Measurements from ENCODE around the gene NT5C1B. TPM values are rescaled to one million over a fixed set of nuclear protein-coding genes. Genes with fewer than 3 reads are reported as not detected.

NT5C1B gene
- polyA plus RNA-seq, 12 donors, result 0.19 to 0.69 (median 0.40) TPM; not detected in 2

DNA sequence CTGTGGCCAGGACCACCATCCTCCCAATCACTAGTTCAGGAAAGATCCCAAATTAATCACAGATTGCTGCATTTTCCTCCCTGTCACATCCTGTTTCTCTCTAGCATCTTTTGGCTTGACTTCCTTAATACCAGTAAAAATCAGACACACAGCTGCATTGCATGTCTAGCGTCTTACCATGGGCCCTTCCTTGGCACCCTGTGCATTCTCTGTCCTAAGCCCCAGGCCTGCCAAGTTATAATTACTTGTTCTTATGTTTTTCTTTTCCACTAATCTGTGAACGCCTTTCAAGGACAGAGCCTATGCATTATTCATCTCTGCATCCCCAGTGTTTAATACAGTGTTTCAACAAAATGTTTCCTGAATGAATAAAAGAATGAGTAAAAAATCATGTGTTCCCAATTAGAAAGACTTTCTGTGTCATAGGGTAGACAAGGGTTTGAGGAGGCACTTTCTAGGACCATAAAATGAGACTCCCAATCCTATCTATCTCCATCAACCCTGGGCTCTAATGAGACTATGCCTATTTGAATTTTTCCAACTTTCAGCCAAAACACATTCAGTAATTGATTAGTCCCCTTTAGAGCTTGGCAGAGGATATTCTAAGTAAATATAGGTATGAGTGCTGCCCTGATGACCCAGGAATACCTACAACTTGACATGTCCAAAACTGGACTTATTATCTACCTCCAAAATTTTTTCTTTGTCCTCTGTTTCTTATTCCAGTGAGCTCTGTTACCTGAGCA lies 10.3 kb upstream of the NT5C1B start:
- DNase-seq, result peak; percentile 45

GRCh38 chr2:18598848-18599484 lies 9.6 kb upstream of the NT5C1B start:
- no peak for DNase-seq

DNA sequence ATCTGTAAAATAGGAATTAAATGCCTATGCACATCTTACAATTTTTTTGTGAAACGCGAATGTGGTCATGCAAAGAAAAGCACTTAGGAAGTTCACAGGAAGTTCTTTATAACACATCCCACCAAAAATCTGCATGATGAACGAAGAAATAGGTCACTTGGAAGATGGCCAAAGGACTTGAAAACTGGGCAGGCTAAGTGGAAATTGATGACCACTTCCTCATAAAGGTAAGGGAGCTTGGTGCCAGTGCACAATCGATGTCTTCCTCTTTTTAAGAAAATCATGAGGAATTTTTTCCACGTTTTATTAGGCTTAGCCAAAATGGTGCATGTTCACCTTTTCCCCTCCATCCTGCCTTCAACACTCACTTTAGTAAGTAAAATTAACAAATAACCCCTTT lies 8.2 kb upstream of the NT5C1B start:
- DNase-seq, result no peak

GRCh38 chr2:18596993-18597392 lies 7.6 kb upstream of the NT5C1B start:
- DNase-seq, result no peak

DNA sequence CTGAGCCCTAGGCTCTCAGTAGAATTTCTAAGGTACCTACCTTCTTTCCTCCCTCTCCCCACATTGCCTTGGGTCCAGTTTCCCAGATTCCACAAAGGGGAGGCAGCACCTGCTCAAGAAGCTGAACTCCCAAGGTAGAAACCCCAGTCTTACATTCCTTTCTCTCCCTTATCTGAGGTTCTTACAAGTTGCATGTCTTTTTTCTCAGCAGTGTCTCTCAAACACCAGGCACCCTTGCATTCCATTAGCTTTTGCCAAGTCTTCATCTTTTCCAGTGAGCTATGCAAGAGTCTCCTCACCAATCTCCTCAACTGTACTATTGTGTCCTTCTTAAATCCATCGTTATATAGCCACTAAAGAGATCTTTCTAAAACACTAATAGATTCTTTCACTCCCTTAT lies 4.1 kb upstream of the NT5C1B start:
- no peak for DNase-seq

DNA sequence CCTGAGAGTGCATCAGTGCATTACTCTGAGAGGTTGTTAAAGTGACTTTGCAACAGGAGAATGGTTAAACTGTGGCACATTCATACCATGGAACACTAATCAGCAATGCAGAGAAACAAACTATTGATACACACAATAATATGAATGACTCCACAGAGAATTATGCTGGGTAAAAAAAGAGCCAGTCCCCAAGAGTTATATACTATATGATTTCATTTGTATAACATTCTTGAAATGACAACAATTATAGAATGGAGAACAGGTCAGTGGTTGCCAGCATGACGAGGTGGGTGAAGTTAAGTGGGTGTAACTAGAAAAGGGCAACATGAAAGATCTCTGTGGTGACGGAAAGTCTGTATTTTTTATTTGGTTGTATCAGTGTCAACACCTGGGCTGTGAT lies 3.0 kb upstream of the NT5C1B start:
- no peak for DNase-seq

GRCh38 chr2:18588802-18589201 lies 567 bp downstream of the NT5C1B start:
- no peak for DNase-seq

DNA sequence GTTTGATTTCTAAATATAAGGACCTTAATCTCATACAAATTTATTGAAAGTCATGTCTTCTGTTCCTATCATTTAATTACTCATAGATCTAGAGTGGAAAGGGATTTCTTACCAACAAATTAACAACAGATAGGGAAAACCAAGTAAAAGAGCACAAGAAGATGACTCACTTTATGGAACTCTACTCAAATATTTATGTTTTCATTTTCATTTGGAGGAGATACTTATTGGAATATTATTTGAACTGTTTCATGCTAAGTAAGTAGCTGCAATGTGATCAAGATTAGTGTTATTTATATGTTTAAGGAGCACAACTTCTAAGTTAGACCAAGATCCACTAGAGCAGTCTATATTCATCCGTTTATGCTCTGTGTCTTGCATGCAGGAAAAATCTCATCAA lies 1.3 kb downstream of the NT5C1B start:
- no peak for DNase-seq

DNA sequence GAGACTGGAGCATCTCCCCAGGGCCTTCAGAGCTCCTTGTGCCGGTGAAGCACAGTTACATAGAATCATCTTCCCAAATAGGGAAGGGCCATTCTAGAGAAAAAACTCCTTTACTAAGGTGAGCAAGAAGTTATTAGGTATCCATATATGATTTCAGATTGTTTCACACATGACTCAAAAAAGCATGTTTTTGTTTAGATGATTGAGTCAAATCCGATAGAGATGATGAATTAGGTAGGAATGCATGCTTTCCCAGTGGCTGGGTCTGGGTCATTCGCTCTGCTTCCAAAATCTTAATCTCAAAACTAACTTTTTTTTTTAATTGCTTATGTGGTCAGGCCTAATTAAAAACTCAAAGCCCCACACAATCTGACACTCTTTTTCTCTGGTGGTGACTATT lies 3.8 kb downstream of the NT5C1B start:
- no peak for DNase-seq

- no peak for DNase-seq
Observed at GRCh38 chr2:18584608-18584954, 4.8 kb downstream of the NT5C1B start.

GRCh38 chr2:18583905-18584607 lies 5.3 kb downstream of the NT5C1B start:
- DNase-seq, result no peak

- no peak for DNase-seq
Observed at GRCh38 chr2:18580606-18581005, 8.8 kb downstream of the NT5C1B start.

- DNase-seq, result no peak
Observed at GRCh38 chr2:18578033-18578432, 11.3 kb downstream of the NT5C1B start.

- no peak for DNase-seq
Observed at GRCh38 chr2:18566145-18566769, 23.1 kb downstream of the NT5C1B start.

- DNase-seq, result no peak
Observed at GRCh38 chr2:18560797-18561085, 28.6 kb downstream of the NT5C1B start.

GRCh38 chr2:18560031-18560796 lies 29.2 kb downstream of the NT5C1B start, which contains the start of gene RDH14:
Gene RDH14 (minus strand): TSS chr2:18560653. CDS start chr2:18560572, 81 bp downstream.
- DNase-seq, result peak; percentile 92

- DNase-seq, result no peak
Observed at GRCh38 chr2:18559531-18560030, 29.8 kb downstream of the NT5C1B start.

DNA sequence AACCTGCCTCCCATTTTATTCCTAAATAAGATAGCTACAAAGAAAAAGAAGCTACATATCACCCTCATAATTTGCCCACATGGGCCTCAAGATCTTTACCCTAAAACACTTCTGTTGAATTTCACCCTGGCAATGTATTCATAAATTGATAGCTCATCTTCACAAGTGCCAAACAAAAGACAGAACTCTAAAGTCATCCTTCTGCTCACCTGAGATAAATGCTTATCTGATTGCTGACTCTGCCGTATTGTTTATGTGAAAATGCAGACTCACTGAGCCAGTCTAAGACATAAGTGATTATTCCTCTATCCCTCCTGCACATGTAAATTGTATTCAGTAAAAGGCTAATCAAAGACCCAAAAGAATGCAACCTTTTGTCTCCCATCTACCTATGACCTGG lies 30.9 kb downstream of the NT5C1B start:
- no peak for DNase-seq

- no peak for DNase-seq
Observed at GRCh38 chr2:18557121-18557520, 32.2 kb downstream of the NT5C1B start.

DNA sequence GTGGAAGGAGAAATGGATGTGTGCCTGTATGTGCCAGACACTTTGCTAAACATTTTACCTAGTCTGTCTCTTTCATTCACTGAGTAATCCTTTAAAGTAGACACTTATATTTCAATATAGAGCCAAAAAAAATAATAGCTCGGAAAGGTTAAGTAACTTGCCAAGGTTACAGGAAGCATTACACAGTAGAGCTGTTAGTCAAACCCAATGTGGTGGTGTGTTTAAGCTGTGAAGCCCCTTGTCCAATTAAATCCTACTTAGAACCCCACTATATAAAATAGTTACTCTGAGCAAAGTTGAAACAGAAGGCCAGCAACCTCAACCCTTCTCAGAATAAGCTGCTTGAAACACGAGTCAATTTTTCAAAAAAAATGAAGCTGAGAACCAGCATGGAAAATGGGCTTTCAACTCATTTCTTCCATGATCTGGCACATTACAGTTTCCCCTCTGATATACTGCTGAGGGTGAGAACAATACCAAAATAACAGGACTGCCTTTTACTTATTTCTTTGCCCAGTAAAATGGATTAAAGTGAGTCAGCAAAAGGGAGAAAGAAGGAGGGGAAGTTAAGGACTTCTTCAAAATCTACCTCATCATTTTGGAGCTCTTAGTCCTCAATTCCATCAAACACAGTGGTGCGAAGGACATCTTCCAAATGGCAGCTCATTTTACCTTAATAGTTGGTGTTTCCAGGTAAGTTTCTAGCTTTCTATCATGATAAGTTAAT lies 36.9 kb downstream of the NT5C1B start:
- no peak for DNase-seq

- no peak for DNase-seq
Observed at GRCh38 chr2:18551623-18552022, 37.7 kb downstream of the NT5C1B start.

All from muscle of arm (tissue), 12 donors.